ENCODE data around the gene SPOCD1. TPM values are rescaled to one million over a fixed set of nuclear protein-coding genes. Genes with fewer than 3 reads are reported as not detected.

SPOCD1 gene
- total RNA-seq, 1 donor from 2014 or later, result 39.8 TPM

Other genes with a start within 250 kb of the SPOCD1 start
- 218 TPM for gene TINAGL1, start 239.5 kb downstream of the SPOCD1 start, total RNA-seq
- not detected for gene HCRTR1, start 198.3 kb downstream of the SPOCD1 start, total RNA-seq
- 76.9 TPM for gene PEF1, start 171.1 kb downstream of the SPOCD1 start, total RNA-seq
- gene COL16A1, start 112.0 kb downstream of the SPOCD1 start, total RNA-seq, result 110 TPM
- 7.5 TPM for gene ADGRB2, start 51.7 kb downstream of the SPOCD1 start, total RNA-seq
- 416 TPM for gene PTP4A2, start 122.3 kb upstream of the SPOCD1 start, total RNA-seq
- gene KHDRBS1, start 197.8 kb upstream of the SPOCD1 start, total RNA-seq, result 139 TPM